HEK293 (cell line): ENCODE results near the gene KIF26B.

Experiments used
- CTCF ChIA-PET: fragments of 350-600 bp; formaldehyde crosslinking; extraction: SDS; loops from one replicate; lab custom pipeline; 2021; ENCODE audit warnings: antibody characterized with exemption; lab: Yijun Ruan, JAX
- POLR2A ChIA-PET: fragments of 300-600 bp; formaldehyde crosslinking; extraction: SDS; loops from one replicate; lab custom pipeline; 2020; ENCODE audit warnings: antibody characterized with exemption, inconsistent platforms; lab: Yijun Ruan, JAX
- H3K27ac ChIP-seq: fragments of 200-500 bp; sonication (Bioruptor generic); 2 replicates; pipeline ENCODE4 v1.5.1; 2014; ENCODE audit warnings: low read depth, low read length, control low read depth, inconsistent platforms; ENCODE audit errors: extremely low read depth
- H3K36me3 ChIP-seq, 2 experiments: fragments of 200-500 bp in 1 of 2; sonication (Bioruptor generic) in 1 of 2; 1 replicate in 1 of 2; 2 replicates in 1 of 2; pipeline ENCODE4 v1.5.1; 2014 to 2017; ENCODE audit warnings: inconsistent platforms in 2 of 2, low read length in 2 of 2; ENCODE audit not compliant: control insufficient read depth in 2 of 2, insufficient read depth in 1 of 2
- H3K4me1 ChIP-seq: fragments of 200-500 bp; sonication (Bioruptor generic); 2 replicates; pipeline ENCODE4 v1.5.1; 2014; ENCODE audit warnings: mild to moderate bottlenecking, low read length, inconsistent platforms; ENCODE audit not compliant: control insufficient read depth, insufficient read depth
- H3K4me3 ChIP-seq: 2 replicates; pipeline ENCODE4 v1.5.1; 2011; ENCODE audit warnings: low read depth, mild to moderate bottlenecking, control low read depth, low read length, moderate library complexity
- H3K9me3 ChIP-seq: fragments of 200-500 bp; sonication (Bioruptor generic); 2 replicates; pipeline ENCODE4 v1.5.1; 2014; ENCODE audit warnings: low read depth, low read length, inconsistent platforms; ENCODE audit not compliant: control insufficient read depth, insufficient read depth
- IKZF3 ChIP-seq: fragments of 450-650 bp; IDR thresholded peaks from 2 replicates; pipeline ENCODE4 v1.5.0; 2018; ENCODE audit warnings: missing biosample characterization, mild to moderate bottlenecking, missing genetic modification characterization, moderate library complexity
- ZBTB20 ChIP-seq: fragments of 450-650 bp; formaldehyde crosslinking; IDR thresholded peaks from 2 replicates; pipeline ENCODE4 v1.5.1; 2016; ENCODE audit warnings: missing biosample characterization, missing genetic modification characterization
- ZNF175 ChIP-seq: fragments of 450-650 bp; formaldehyde crosslinking; IDR thresholded peaks from 2 replicates; pipeline ENCODE4 v1.5.1; 2016; ENCODE audit warnings: missing biosample characterization, missing genetic modification characterization
- ZNF223 ChIP-seq: fragments of 450-650 bp; formaldehyde crosslinking; IDR thresholded peaks from 2 replicates; pipeline ENCODE4 v1.5.1; 2016; ENCODE audit warnings: missing biosample characterization, missing genetic modification characterization
- ZNF239 ChIP-seq: fragments of 450-650 bp; formaldehyde crosslinking; IDR thresholded peaks from 2 replicates; pipeline ENCODE4 v1.5.1; 2016; ENCODE audit warnings: missing biosample characterization, missing genetic modification characterization
- ZNF324 ChIP-seq: fragments of 450-650 bp; formaldehyde crosslinking; IDR thresholded peaks from 2 replicates; pipeline ENCODE4 v1.5.1; 2016; ENCODE audit warnings: missing biosample characterization, missing genetic modification characterization
- ZNF423 ChIP-seq: fragments of 450-650 bp; formaldehyde crosslinking; IDR thresholded peaks from 2 replicates; pipeline ENCODE4 v1.5.1; 2016; ENCODE audit warnings: missing biosample characterization, missing genetic modification characterization
- ZNF529 ChIP-seq: fragments of 450-650 bp; formaldehyde crosslinking; IDR thresholded peaks from 2 replicates; pipeline ENCODE4 v1.5.1; 2017; ENCODE audit warnings: missing genetic modification characterization, missing biosample characterization; ENCODE audit not compliant: insufficient replicate concordance
- ZNF555 ChIP-seq: fragments of 450-650 bp; formaldehyde crosslinking; conservative IDR thresholded peaks from 2 replicates; pipeline ENCODE4 v1.5.1; 2017; ENCODE audit warnings: missing biosample characterization, mild to moderate bottlenecking, missing genetic modification characterization, inconsistent platforms
- ZNF585B ChIP-seq: fragments of 450-650 bp; formaldehyde crosslinking; IDR thresholded peaks from 2 replicates; pipeline ENCODE4 v1.5.1; 2016; ENCODE audit warnings: missing biosample characterization, missing genetic modification characterization
- ZNF610 ChIP-seq: fragments of 450-650 bp; formaldehyde crosslinking; IDR thresholded peaks from 2 replicates; pipeline ENCODE4 v1.5.1; 2016; ENCODE audit warnings: missing biosample characterization, missing genetic modification characterization, borderline replicate concordance
- ZNF837 ChIP-seq: fragments of 450-650 bp; formaldehyde crosslinking; IDR thresholded peaks from 2 replicates; pipeline ENCODE4 v1.5.1; 2016; ENCODE audit warnings: missing biosample characterization, missing genetic modification characterization
- ZNF843 ChIP-seq: fragments of 450-650 bp; formaldehyde crosslinking; IDR thresholded peaks from 2 replicates; pipeline ENCODE4 v1.5.1; 2016; ENCODE audit warnings: missing biosample characterization, missing genetic modification characterization
- TF ChIP-seq, protein P1 (sequence below): fragments of 450-650 bp; formaldehyde crosslinking; IDR thresholded peaks from 2 replicates; pipeline ENCODE4 v1.5.1; 2016; ENCODE audit warnings: missing biosample characterization, missing genetic modification characterization
- TF ChIP-seq, protein P2 (sequence below): fragments of 450-650 bp; formaldehyde crosslinking; IDR thresholded peaks from 2 replicates; pipeline ENCODE4 v1.5.1; 2017; ENCODE audit warnings: missing biosample characterization, mild to moderate bottlenecking, missing genetic modification characterization, moderate library complexity
- TF ChIP-seq, protein P3 (sequence below): fragments of 450-650 bp; formaldehyde crosslinking; IDR thresholded peaks from 2 replicates; pipeline ENCODE4 v1.5.1; 2016; ENCODE audit warnings: missing biosample characterization, missing genetic modification characterization
- TF ChIP-seq, protein P4 (sequence below): fragments of 450-650 bp; formaldehyde crosslinking; IDR thresholded peaks from 2 replicates; pipeline ENCODE4 v1.5.1; 2016; ENCODE audit warnings: missing biosample characterization, missing genetic modification characterization, low read depth
- TF ChIP-seq, protein P5 (sequence below): fragments of 450-650 bp; formaldehyde crosslinking; optimal IDR thresholded peaks from 2 replicates; pipeline ENCODE3; 2016; ENCODE audit warnings: missing biosample characterization, mild to moderate bottlenecking, missing genetic modification characterization
- TF ChIP-seq, protein P6 (sequence below): fragments of 450-650 bp; formaldehyde crosslinking; IDR thresholded peaks from 2 replicates; pipeline ENCODE4 v1.5.1; 2016; ENCODE audit warnings: missing biosample characterization, missing genetic modification characterization, borderline replicate concordance

The KIF26B gene

DNA sequence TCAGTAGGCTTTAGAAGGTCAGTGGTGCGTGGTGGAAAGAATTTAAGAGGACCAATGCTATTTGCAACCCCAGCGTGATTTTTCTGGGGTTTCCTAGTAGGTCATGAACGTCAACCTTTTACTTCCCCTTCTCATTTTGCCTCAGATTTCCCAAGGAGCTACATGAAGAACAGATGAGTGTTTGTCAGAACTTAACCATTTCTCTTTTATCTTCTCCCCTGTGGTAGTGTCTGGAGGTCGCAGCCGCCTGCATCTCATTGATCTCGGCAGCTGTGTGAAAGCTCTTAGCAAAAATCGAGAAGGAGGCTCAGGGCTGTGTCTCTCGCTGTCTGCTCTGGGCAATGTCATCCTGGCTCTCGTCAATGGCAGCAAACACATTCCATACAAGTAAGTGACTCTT is 491.1 kb downstream of the KIF26B start:
- CTCF ChIA-PET: no interaction called here
- H3K27ac ChIP-seq: no peak overlapping the region
- POLR2A ChIA-PET: no interaction called here
- H3K4me3 ChIP-seq: no peak overlapping the region
- no peaks in the 10 kb centered on the region for H3K4me1 ChIP-seq
- H3K36me3 ChIP-seq: no peaks in the 10 kb centered on the region
- no peaks in the 10 kb centered on the region for H3K9me3 ChIP-seq
- no peak for TF ChIP-seq ZNF585B (tag by site-specific recombination)
- no peak for TF ChIP-seq ZBTB20 (tag by site-specific recombination)
- TF ChIP-seq, protein P1, sequence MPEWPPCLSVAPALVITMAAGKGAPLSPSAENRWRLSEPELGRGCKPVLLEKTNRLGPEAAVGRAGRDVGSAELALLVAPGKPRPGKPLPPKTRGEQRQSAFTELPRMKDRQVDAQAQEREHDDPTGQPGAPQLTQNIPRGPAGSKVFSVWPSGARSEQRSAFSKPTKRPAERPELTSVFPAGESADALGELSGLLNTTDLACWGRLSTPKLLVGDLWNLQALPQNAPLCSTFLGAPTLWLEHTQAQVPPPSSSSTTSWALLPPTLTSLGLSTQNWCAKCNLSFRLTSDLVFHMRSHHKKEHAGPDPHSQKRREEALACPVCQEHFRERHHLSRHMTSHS (tag by site-specific recombination): no peak
- no peak for TF ChIP-seq ZNF239 (tag by site-specific recombination)
- TF ChIP-seq, protein P2, sequence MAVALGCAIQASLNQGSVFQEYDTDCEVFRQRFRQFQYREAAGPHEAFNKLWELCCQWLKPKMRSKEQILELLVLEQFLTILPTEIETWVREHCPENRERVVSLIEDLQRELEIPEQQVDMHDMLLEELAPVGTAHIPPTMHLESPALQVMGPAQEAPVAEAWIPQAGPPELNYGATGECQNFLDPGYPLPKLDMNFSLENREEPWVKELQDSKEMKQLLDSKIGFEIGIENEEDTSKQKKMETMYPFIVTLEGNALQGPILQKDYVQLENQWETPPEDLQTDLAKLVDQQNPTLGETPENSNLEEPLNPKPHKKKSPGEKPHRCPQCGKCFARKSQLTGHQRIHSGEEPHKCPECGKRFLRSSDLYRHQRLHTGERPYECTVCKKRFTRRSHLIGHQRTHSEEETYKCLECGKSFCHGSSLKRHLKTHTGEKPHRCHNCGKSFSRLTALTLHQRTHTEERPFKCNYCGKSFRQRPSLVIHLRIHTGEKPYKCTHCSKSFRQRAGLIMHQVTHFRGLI: no peak
- TF ChIP-seq ZNF175: no peak
- no peak for TF ChIP-seq ZNF555 (tag by site-specific recombination)
- TF ChIP-seq ZNF423 (tag by site-specific recombination): no peak

DNA sequence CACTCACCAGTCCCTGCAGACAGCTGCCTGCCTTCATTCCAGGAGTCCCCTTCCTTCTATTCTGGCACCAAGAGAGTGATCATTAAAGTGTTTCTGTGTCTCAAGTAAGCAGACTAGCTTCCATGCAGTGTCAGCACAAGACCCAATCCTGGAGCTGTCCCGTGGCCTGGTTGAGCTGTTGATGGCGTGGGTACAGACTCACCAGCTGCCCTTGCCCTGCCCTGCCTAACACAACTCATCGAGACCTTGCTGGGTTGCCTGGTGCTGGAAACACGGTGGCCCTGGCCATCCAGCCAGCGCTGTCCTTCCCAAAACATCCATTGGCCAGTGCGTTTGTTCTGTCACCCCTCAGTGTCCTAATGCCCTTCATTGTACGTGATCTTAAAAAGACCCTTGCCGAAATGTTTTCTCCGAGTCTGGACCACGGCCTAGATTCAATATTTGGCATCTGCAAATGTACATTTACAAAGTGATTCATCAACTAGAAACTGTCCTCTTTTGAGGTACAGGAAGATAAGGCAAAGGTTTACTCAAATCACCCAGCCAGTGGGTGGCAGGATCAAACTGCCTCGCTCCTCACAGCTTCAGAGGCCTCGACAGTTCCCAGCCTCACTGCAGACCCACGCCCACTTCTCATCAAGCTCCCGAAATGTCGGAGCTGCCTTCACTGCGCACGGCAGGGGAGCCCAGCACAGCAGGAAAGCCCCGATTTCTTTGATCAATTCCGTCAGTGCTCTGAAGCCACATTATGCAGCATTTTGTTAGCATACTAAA is 494.2 kb downstream of the KIF26B start:
- POLR2A ChIA-PET: no interaction called here
- CTCF ChIA-PET: no interaction called here
- Histone ChIP-seq H3K36me3 (no peaks in the 10 kb centered on the region), H3K4me3 (no peak overlapping the region), H3K9me3 (no peaks in the 10 kb centered on the region), H3K27ac (no peak overlapping the region), H3K4me1 (no peaks in the 10 kb centered on the region)
- TF ChIP-seq IKZF3: no peak
- no peak for TF ChIP-seq ZNF529 (tag by site-specific recombination)
- TF ChIP-seq, protein P3, sequence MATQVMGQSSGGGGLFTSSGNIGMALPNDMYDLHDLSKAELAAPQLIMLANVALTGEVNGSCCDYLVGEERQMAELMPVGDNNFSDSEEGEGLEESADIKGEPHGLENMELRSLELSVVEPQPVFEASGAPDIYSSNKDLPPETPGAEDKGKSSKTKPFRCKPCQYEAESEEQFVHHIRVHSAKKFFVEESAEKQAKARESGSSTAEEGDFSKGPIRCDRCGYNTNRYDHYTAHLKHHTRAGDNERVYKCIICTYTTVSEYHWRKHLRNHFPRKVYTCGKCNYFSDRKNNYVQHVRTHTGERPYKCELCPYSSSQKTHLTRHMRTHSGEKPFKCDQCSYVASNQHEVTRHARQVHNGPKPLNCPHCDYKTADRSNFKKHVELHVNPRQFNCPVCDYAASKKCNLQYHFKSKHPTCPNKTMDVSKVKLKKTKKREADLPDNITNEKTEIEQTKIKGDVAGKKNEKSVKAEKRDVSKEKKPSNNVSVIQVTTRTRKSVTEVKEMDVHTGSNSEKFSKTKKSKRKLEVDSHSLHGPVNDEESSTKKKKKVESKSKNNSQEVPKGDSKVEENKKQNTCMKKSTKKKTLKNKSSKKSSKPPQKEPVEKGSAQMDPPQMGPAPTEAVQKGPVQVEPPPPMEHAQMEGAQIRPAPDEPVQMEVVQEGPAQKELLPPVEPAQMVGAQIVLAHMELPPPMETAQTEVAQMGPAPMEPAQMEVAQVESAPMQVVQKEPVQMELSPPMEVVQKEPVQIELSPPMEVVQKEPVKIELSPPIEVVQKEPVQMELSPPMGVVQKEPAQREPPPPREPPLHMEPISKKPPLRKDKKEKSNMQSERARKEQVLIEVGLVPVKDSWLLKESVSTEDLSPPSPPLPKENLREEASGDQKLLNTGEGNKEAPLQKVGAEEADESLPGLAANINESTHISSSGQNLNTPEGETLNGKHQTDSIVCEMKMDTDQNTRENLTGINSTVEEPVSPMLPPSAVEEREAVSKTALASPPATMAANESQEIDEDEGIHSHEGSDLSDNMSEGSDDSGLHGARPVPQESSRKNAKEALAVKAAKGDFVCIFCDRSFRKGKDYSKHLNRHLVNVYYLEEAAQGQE (tag by site-specific recombination): no peak
- TF ChIP-seq, protein P2: no peak
- TF ChIP-seq, protein P4, sequence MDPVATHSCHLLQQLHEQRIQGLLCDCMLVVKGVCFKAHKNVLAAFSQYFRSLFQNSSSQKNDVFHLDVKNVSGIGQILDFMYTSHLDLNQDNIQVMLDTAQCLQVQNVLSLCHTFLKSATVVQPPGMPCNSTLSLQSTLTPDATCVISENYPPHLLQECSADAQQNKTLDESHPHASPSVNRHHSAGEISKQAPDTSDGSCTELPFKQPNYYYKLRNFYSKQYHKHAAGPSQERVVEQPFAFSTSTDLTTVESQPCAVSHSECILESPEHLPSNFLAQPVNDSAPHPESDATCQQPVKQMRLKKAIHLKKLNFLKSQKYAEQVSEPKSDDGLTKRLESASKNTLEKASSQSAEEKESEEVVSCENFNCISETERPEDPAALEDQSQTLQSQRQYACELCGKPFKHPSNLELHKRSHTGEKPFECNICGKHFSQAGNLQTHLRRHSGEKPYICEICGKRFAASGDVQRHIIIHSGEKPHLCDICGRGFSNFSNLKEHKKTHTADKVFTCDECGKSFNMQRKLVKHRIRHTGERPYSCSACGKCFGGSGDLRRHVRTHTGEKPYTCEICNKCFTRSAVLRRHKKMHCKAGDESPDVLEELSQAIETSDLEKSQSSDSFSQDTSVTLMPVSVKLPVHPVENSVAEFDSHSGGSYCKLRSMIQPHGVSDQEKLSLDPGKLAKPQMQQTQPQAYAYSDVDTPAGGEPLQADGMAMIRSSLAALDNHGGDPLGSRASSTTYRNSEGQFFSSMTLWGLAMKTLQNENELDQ (tag by site-specific recombination): no peak
- TF ChIP-seq ZNF324 (tag by site-specific recombination): no peak
- no peak for TF ChIP-seq ZNF837
- TF ChIP-seq ZNF223 (tag by site-specific recombination): no peak
- TF ChIP-seq ZNF843: no peak
- TF ChIP-seq ZNF610 (tag by site-specific recombination): no peak
- TF ChIP-seq, protein P5, sequence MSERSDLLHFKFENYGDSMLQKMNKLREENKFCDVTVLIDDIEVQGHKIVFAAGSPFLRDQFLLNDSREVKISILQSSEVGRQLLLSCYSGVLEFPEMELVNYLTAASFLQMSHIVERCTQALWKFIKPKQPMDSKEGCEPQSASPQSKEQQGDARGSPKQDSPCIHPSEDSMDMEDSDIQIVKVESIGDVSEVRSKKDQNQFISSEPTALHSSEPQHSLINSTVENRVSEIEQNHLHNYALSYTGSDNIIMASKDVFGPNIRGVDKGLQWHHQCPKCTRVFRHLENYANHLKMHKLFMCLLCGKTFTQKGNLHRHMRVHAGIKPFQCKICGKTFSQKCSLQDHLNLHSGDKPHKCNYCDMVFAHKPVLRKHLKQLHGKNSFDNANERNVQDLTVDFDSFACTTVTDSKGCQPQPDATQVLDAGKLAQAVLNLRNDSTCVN (tag by site-specific recombination): no peak
- TF ChIP-seq, protein P6, sequence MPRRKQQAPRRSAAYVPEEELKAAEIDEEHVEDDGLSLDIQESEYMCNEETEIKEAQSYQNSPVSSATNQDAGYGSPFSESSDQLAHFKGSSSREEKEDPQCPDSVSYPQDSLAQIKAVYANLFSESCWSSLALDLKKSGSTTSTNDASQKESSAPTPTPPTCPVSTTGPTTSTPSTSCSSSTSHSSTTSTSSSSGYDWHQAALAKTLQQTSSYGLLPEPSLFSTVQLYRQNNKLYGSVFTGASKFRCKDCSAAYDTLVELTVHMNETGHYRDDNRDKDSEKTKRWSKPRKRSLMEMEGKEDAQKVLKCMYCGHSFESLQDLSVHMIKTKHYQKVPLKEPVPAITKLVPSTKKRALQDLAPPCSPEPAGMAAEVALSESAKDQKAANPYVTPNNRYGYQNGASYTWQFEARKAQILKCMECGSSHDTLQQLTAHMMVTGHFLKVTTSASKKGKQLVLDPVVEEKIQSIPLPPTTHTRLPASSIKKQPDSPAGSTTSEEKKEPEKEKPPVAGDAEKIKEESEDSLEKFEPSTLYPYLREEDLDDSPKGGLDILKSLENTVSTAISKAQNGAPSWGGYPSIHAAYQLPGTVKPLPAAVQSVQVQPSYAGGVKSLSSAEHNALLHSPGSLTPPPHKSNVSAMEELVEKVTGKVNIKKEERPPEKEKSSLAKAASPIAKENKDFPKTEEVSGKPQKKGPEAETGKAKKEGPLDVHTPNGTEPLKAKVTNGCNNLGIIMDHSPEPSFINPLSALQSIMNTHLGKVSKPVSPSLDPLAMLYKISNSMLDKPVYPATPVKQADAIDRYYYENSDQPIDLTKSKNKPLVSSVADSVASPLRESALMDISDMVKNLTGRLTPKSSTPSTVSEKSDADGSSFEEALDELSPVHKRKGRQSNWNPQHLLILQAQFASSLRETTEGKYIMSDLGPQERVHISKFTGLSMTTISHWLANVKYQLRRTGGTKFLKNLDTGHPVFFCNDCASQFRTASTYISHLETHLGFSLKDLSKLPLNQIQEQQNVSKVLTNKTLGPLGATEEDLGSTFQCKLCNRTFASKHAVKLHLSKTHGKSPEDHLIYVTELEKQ (tag by site-specific recombination): no peak
